ENCODE data around the gene PEX5L. TPM values are rescaled to one million over a fixed set of nuclear protein-coding genes. Genes with fewer than 3 reads are reported as not detected.

The PEX5L gene
- total RNA-seq, 1 donor from 2014 or later, result not detected

DNA sequence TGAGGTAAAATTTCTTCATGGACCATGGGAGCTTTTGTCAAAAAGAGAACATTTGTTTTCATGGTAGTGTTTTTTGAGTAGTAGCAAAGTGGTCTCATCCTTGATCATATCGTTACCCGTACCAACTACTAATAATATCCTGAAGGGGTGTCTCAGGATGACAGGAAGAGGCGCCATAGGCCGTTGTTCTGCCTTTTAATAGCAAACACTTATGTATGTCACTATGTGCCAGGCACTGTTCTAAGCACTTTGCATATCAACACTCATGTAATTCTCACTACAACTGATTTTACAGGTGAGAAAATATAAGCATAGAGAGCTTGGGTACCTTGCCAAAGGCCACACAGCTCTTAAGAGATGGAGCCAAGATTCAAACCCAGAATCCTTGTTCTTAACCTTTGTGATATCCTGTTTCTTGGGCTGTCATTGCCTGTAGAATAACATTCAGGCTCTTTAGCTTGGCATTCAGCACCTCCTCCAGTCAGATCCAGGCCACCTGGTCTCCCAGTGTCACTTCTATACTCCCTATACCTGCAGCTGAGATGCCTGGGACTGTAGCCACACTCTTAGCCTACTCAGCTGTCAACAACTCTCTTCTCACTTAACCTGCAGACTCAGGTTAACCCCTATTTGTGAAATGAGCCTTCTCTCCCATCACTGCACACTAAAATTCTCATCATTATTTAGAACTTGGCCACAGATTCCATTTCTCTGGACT lies 270.2 kb downstream of the PEX5L start:
- Mint-ChIP-seq H3K27ac (no peak overlapping the region), H3K9me3 (no peaks in the 10 kb centered on the region), H3K4me1 (peaks cover 9% of the 10 kb centered on the region), H3K27me3 (no peaks in the 10 kb centered on the region), H3K4me3 (no peak overlapping the region), H3K36me3 (ENCODE audit: low read depth) (peaks cover 56% of the 10 kb centered on the region)
- DNase-seq (no peak), ATAC-seq (ENCODE audit: low read depth) (no peak)
- POLR2A ChIA-PET, result no interaction called here
- intact Hi-C loops (cut with micrococcal nuclease), result no loop called here
- CTCF ChIA-PET, result no interaction called here
- no peak for TF ChIP-seq CTCF (IDR thresholded peaks at IDR 0.05)

GRCh38 chr3:179765396-179765795 lies 271.3 kb downstream of the PEX5L start:
- intact Hi-C loops (cut with micrococcal nuclease), result no loop called here
- ATAC-seq (ENCODE audit: low read depth) (no peak), DNase-seq (no peak)
- ChIA-PET POLR2A (no interaction called here), CTCF (no interaction called here)
- TF ChIP-seq CTCF (IDR thresholded peaks at IDR 0.05), result no peak
- Mint-ChIP-seq H3K9me3 (no peaks in the 10 kb centered on the region), H3K27ac (no peak overlapping the region), H3K27me3 (no peaks in the 10 kb centered on the region), H3K4me3 (no peak overlapping the region), H3K4me1 (peaks cover 9% of the 10 kb centered on the region), H3K36me3 (ENCODE audit: low read depth) (peaks cover 59% of the 10 kb centered on the region)

- DNase-seq (no peak), ATAC-seq (ENCODE audit: low read depth) (no peak)
- Mint-ChIP-seq H3K4me1 (no peaks in the 10 kb centered on the region), H3K9me3 (no peaks in the 10 kb centered on the region), H3K4me3 (no peak overlapping the region), H3K27me3 (no peaks in the 10 kb centered on the region), H3K36me3 (ENCODE audit: low read depth) (peaks cover 69% of the 10 kb centered on the region), H3K27ac (no peak overlapping the region)
- intact Hi-C loops (cut with micrococcal nuclease), result no loop called here
- ChIA-PET CTCF (no interaction called here), POLR2A (no interaction called here)
- TF ChIP-seq CTCF (IDR thresholded peaks at IDR 0.05), result no peak
Observed at GRCh38 chr3:179760944-179761343, 275.8 kb downstream of the PEX5L start.

DNA sequence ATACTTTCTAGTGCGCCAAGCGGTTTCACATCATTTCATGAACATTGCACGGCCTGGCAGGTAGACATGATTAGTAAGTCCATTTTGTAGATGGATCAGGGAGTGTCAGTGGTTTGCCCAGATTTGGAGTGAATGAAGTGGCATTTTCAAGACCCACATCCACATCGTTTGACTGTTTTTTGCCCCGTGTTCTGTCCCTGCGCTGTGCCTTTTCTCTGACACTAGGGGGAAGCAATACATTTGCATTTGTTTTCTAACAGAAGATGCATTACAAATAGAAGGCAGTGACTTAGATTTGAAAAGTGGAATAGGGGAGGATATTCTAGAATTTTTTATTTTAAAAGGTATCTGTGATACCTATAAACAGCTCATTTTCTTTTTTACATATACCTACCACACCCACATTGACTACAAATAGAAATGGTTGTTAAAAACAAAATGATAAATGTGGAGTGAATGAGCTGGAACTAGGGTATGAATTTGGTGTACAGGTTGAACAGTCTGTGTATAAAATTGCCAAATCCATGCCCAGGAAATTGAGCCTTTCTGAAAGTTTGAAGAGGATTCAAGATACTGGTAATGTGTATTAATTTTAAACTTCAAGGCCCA lies 285.9 kb downstream of the PEX5L start:
- TF ChIP-seq CTCF (IDR thresholded peaks at IDR 0.05), result no peak
- H3K4me3 Mint-ChIP-seq, result no peak overlapping the region
- H3K9me3 Mint-ChIP-seq, result no peaks in the 10 kb centered on the region
- H3K27ac Mint-ChIP-seq, result no peak overlapping the region
- CTCF ChIA-PET, result no interaction called here
- no peaks in the 10 kb centered on the region for H3K4me1 Mint-ChIP-seq
- intact Hi-C loops (cut with micrococcal nuclease), result no loop called here
- peaks cover 23% of the 10 kb centered on the region for H3K36me3 Mint-ChIP-seq (ENCODE audit: low read depth)
- ATAC-seq (ENCODE audit: low read depth) (no peak), DNase-seq (no peak)
- POLR2A ChIA-PET, result no interaction called here
- H3K27me3 Mint-ChIP-seq, result no peaks in the 10 kb centered on the region

GRCh38 chr3:179745716-179746115 lies 291.0 kb downstream of the PEX5L start:
- H3K36me3 Mint-ChIP-seq (ENCODE audit: low read depth), result peaks cover 37% of the 10 kb centered on the region
- H3K9me3 Mint-ChIP-seq, result no peaks in the 10 kb centered on the region
- no peak for ATAC-seq (ENCODE audit: low read depth)
- intact Hi-C loops (cut with micrococcal nuclease), result no loop called here
- H3K4me3 Mint-ChIP-seq, result no peak overlapping the region
- DNase-seq, result no peak
- no peaks in the 10 kb centered on the region for H3K27me3 Mint-ChIP-seq
- CTCF ChIA-PET, result no interaction called here
- TF ChIP-seq CTCF (IDR thresholded peaks at IDR 0.05), result no peak
- H3K27ac Mint-ChIP-seq, result no peak overlapping the region
- no peaks in the 10 kb centered on the region for H3K4me1 Mint-ChIP-seq
- POLR2A ChIA-PET, result no interaction called here
